ENCODE measurements around the gene TP53BP2.

The TP53BP2 gene

DNA sequence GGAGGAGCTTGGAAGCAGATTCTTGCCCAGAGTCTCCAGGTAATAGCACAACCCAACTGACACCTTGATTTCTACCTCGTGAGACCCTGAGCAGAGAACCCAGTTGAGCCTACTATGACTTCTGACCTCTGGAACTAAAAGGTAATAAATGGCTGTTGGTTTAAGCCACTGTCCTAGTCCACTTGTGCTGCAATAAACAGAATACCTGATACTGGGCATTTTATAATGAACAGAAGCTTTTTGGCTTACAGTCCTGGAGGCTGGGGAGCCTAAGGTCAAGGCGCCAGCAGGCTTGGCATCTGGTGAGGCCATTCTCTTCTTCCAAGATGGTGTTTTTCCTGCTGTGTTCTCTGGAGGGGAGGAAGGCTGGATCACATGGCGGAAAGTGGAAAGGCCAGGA, 39.9 kb upstream of the TP53BP2 start:
- TF ChIP-seq, protein P1, sequence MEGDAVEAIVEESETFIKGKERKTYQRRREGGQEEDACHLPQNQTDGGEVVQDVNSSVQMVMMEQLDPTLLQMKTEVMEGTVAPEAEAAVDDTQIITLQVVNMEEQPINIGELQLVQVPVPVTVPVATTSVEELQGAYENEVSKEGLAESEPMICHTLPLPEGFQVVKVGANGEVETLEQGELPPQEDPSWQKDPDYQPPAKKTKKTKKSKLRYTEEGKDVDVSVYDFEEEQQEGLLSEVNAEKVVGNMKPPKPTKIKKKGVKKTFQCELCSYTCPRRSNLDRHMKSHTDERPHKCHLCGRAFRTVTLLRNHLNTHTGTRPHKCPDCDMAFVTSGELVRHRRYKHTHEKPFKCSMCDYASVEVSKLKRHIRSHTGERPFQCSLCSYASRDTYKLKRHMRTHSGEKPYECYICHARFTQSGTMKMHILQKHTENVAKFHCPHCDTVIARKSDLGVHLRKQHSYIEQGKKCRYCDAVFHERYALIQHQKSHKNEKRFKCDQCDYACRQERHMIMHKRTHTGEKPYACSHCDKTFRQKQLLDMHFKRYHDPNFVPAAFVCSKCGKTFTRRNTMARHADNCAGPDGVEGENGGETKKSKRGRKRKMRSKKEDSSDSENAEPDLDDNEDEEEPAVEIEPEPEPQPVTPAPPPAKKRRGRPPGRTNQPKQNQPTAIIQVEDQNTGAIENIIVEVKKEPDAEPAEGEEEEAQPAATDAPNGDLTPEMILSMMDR (IDR thresholded peaks at IDR 0.05), result no peak
- Histone ChIP-seq H3K4me1 (peaks cover 0 to 8% (median 2%) of the 10 kb centered on the region in 4 donors), H3K36me3 (no peaks in the 10 kb centered on the region), H3K4me3 (no peak overlapping the region), H3K9me3 (no peaks in the 10 kb centered on the region), H3K27me3 (no peaks in the 10 kb centered on the region), H3K27ac (no peak overlapping the region)
- no peak for DNase-seq
- intact Hi-C loops (cut with DNase I; ENCODE audit: low total_unique reads), result no loop called here

DNA sequence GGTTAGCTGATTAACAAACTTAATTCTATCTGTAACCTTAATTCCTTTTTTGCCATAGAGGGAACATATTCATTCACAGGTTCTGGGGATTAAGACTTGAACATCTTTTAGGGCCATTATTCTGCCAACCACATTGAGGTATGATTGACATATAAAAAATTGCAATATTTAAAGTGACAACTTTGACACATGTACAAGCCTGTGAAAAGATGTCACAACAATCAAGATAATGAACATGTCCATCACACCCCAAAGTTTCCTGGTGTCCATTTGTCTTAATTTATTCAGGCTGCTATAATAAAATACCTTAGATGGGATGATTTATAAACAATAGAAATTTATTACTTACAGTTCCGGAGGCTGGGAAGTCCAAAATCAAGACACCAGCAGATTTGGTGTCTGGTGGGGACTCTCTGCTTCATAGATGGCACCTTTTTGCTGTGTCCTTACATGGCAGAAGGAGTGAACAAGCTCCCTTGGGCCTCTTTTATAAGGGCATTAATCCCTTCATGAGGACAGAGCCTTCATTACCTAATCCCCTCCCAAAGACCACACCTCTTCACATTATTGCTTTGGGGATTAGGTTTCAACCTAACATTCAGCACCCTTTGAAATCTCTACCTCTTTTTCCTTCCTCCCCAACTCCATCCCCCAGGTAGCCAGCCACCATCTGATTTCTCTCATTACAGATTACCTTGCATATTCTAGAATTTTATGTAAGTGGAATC, 33.0 kb upstream of the TP53BP2 start:
- Histone ChIP-seq H3K4me3 (no peak overlapping the region), H3K27ac (no peak overlapping the region), H3K36me3 (no peaks in the 10 kb centered on the region), H3K4me1 (no peaks in the 10 kb centered on the region), H3K9me3 (no peaks in the 10 kb centered on the region), H3K27me3 (peaks cover 0 to 3% of the 10 kb centered on the region in 2 donors)
- TF ChIP-seq, protein P1 (IDR thresholded peaks at IDR 0.05), result no peak
- intact Hi-C loops (cut with DNase I; ENCODE audit: low total_unique reads), result no loop called here
- no peak for DNase-seq

DNA sequence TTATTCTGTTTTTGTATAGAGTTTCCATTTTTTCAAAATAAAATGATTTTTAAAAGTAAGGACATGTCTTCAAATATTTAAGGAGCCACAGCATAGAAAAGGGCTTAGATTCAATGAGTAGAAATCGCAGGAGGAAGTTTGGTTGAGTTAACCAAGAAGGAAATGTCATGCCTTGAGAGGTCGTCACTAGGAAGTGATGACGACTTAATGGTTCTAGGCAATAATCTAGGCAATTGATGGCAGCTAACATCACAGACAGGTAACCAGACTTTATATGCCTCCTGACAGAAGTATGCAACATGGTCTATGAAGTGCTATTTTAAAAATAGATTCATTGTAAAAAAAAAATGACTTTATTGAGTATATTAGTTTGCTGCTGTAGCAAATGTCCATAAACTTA, 32.1 kb upstream of the TP53BP2 start:
- Histone ChIP-seq H3K27me3 (peaks cover 0 to 3% of the 10 kb centered on the region in 2 donors), H3K36me3 (no peaks in the 10 kb centered on the region), H3K4me3 (no peak overlapping the region), H3K4me1 (no peaks in the 10 kb centered on the region), H3K27ac (no peak overlapping the region), H3K9me3 (no peaks in the 10 kb centered on the region)
- DNase-seq, result no peak
- TF ChIP-seq, protein P1 (IDR thresholded peaks at IDR 0.05), result no peak
- intact Hi-C loops (cut with DNase I; ENCODE audit: low total_unique reads), result no loop called here

DNA sequence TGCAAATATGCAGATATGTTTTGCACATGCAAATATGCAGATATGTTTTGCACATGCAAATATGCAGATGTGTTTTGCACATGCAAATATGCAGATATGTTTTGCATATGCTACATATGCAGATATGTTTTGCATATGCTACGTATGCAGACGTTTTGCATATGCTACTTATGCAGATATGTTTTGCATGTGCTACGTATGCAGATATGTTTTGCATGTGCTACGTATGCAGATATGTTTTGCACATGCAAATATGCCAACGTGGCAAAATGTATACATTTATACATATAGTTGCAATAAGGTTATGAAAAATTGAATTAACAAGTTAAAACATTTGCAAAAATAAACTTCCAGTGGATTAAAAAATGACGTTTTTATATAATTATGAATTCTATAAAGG, 30.8 kb upstream of the TP53BP2 start:
- H3K27ac ChIP-seq, result no peak overlapping the region
- no peaks in the 10 kb centered on the region for H3K9me3 ChIP-seq
- no peak overlapping the region for H3K4me3 ChIP-seq
- no peak for DNase-seq
- TF ChIP-seq, protein P1 (IDR thresholded peaks at IDR 0.05), result no peak
- peaks cover 0 to 3% of the 10 kb centered on the region in 2 donors for H3K27me3 ChIP-seq
- no peaks in the 10 kb centered on the region for H3K4me1 ChIP-seq
- no peaks in the 10 kb centered on the region for H3K36me3 ChIP-seq
- intact Hi-C loops (cut with DNase I; ENCODE audit: low total_unique reads), result no loop called here

DNA sequence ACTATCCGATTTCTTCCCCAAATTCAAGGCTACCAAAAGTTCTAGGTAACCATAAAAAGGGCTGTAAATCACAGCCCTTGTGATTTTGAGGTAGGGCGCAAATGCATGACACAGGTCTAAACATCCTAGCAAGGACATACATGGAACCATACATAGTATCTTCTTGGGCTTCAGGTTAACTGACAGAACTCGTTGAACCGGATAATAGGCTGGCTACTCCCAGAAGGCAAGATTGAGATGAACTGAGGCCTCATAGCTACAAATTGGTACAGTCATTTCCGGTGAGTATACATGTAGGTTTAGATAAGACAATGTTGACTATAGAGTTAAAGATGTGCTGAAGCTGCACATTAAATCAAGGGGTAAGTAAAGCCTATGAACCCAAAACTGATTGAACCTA, 27.3 kb upstream of the TP53BP2 start:
- TF ChIP-seq, protein P1 (IDR thresholded peaks at IDR 0.05), result no peak
- Histone ChIP-seq H3K27me3 (peaks cover 0 to 3% of the 10 kb centered on the region in 2 donors), H3K36me3 (no peaks in the 10 kb centered on the region), H3K4me3 (no peak overlapping the region), H3K9me3 (no peaks in the 10 kb centered on the region), H3K27ac (no peak overlapping the region), H3K4me1 (no peaks in the 10 kb centered on the region)
- DNase-seq, result no peak
- intact Hi-C loops (cut with DNase I; ENCODE audit: low total_unique reads), result no loop called here
